HEK293 (cell line): ENCODE results near the gene SIL1.

ENCODE experiments used
- SP7 ChIP-seq: fragments of 450-650 bp; formaldehyde crosslinking; IDR thresholded peaks from 2 replicates; pipeline ENCODE4 v1.5.1; 2016; ENCODE audit warnings: missing biosample characterization, missing genetic modification characterization
- WT1 ChIP-seq: fragments of 450-650 bp; formaldehyde crosslinking; IDR thresholded peaks from 2 replicates; pipeline ENCODE4 v1.5.1; 2016; ENCODE audit warnings: missing biosample characterization, missing genetic modification characterization
- ZFP41 ChIP-seq: fragments of 450-650 bp; formaldehyde crosslinking; IDR thresholded peaks from 2 replicates; pipeline ENCODE4 v1.5.1; 2016; ENCODE audit warnings: missing biosample characterization, missing genetic modification characterization, borderline replicate concordance
- ZNF518A ChIP-seq: fragments of 450-650 bp; formaldehyde crosslinking; conservative IDR thresholded peaks from 2 replicates; pipeline ENCODE4 v1.5.1; 2016; ENCODE audit warnings: low read depth, missing biosample characterization, missing genetic modification characterization
- TF ChIP-seq, protein P1 (sequence below): fragments of 450-650 bp; formaldehyde crosslinking; IDR thresholded peaks from 2 replicates; pipeline ENCODE4 v1.5.1; 2016; ENCODE audit warnings: missing biosample characterization, missing genetic modification characterization
- TF ChIP-seq, protein P2 (sequence below): fragments of 450-650 bp; IDR thresholded peaks from 2 replicates; pipeline ENCODE4 v1.5.1; 2018; ENCODE audit warnings: missing biosample characterization, mild to moderate bottlenecking, missing genetic modification characterization

- TF ChIP-seq, protein P1, sequence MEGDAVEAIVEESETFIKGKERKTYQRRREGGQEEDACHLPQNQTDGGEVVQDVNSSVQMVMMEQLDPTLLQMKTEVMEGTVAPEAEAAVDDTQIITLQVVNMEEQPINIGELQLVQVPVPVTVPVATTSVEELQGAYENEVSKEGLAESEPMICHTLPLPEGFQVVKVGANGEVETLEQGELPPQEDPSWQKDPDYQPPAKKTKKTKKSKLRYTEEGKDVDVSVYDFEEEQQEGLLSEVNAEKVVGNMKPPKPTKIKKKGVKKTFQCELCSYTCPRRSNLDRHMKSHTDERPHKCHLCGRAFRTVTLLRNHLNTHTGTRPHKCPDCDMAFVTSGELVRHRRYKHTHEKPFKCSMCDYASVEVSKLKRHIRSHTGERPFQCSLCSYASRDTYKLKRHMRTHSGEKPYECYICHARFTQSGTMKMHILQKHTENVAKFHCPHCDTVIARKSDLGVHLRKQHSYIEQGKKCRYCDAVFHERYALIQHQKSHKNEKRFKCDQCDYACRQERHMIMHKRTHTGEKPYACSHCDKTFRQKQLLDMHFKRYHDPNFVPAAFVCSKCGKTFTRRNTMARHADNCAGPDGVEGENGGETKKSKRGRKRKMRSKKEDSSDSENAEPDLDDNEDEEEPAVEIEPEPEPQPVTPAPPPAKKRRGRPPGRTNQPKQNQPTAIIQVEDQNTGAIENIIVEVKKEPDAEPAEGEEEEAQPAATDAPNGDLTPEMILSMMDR: no peak
- TF ChIP-seq ZFP41 (tag by site-specific recombination): no peak
- TF ChIP-seq, protein P2, sequence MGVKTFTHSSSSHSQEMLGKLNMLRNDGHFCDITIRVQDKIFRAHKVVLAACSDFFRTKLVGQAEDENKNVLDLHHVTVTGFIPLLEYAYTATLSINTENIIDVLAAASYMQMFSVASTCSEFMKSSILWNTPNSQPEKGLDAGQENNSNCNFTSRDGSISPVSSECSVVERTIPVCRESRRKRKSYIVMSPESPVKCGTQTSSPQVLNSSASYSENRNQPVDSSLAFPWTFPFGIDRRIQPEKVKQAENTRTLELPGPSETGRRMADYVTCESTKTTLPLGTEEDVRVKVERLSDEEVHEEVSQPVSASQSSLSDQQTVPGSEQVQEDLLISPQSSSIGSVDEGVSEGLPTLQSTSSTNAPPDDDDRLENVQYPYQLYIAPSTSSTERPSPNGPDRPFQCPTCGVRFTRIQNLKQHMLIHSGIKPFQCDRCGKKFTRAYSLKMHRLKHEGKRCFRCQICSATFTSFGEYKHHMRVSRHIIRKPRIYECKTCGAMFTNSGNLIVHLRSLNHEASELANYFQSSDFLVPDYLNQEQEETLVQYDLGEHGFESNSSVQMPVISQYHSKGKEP (tag by site-specific recombination): no peak
- no peak for TF ChIP-seq WT1
- TF ChIP-seq ZNF518A: no peak
- no peak for TF ChIP-seq SP7 (tag by site-specific recombination)
Observed at GRCh38 chr5:139177809-139178588, 20.2 kb downstream of the SIL1 start.
